ENCODE results near the gene LIME1.

DNA sequence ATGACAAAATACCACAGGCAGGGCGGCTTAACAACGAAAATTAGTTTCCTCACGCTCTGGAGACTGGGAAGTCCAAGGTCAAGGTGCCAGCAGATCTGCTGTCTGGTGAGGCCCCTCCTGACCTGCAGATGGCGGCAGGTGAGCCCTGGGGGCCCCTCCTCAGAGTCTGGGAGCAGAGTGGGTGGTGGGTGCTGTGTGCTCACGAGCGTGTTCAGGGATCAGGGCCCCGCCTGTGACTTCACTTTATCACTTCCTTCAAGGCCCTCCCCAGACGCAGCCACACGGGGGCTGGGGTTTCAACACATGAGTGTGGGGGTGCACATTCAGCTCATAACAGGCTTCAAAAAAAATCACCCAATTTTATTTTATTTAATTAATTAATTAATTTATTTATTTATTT is 42.4 kb downstream of the LIME1 start:
- TF ChIP-seq EZH2 (IDR thresholded peaks at IDR 0.05) (no peak), EZH2phosphoT487 (IDR thresholded peaks at IDR 0.05) (no peak)
